Measurements from ENCODE around the gene PPIL1.

DNA sequence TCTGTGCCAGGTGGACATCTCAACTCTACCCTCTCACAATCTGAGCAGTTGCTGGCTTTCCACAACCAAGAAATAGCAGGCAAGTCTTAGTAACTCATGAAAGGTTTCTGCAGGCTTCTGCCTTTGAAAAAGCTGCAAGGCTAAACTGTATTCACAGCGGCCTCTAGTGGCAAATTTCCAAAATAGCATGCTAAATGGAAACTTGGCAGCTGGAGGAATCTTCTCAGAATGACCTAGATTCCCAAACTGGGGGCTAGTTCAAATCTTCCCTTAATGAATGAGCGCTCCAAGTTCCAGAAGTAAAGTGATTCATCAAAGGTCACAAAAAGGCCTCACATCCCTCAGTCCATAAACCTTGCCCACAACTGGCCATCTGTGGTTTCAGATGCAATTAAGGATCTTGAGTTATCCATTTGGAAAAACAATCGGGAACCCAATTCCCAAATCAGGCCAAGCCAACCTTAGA is 23.4 kb downstream of the PPIL1 start:
- TF ChIP-seq, protein P1, sequence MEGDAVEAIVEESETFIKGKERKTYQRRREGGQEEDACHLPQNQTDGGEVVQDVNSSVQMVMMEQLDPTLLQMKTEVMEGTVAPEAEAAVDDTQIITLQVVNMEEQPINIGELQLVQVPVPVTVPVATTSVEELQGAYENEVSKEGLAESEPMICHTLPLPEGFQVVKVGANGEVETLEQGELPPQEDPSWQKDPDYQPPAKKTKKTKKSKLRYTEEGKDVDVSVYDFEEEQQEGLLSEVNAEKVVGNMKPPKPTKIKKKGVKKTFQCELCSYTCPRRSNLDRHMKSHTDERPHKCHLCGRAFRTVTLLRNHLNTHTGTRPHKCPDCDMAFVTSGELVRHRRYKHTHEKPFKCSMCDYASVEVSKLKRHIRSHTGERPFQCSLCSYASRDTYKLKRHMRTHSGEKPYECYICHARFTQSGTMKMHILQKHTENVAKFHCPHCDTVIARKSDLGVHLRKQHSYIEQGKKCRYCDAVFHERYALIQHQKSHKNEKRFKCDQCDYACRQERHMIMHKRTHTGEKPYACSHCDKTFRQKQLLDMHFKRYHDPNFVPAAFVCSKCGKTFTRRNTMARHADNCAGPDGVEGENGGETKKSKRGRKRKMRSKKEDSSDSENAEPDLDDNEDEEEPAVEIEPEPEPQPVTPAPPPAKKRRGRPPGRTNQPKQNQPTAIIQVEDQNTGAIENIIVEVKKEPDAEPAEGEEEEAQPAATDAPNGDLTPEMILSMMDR (IDR thresholded peaks at IDR 0.05), result peak; percentile 38 to 69 (median 63)
- TF ChIP-seq POLR2A (IDR thresholded peaks at IDR 0.05), result no peak
- no peak for TF ChIP-seq EP300 (IDR thresholded peaks at IDR 0.05)
